H1 (cell line): Measurements from ENCODE around the gene RGPD6. TPM values are rescaled to one million over a fixed set of nuclear protein-coding genes. Genes with fewer than 3 reads are reported as not detected.
"Not testable (repeated sequence)": the region's sequence is repeated elsewhere in the genome, so short reads cannot be mapped to it uniquely, and the experiment has no call there.

Experiments used
- CTCF ChIA-PET: fragments of 300-600 bp; sonication (Branson Sonifier 250); formaldehyde crosslinking; loops from one replicate; lab custom pipeline; 2021; ENCODE audit not compliant: partially characterized antibody; lab: Charles Lee
- POLR2A ChIA-PET: fragments of 300-600 bp; sonication (Branson Sonifier 250); formaldehyde crosslinking; loops from one replicate; lab custom pipeline; 2021; ENCODE audit warnings: inconsistent platforms; ENCODE audit not compliant: partially characterized antibody; lab: Charles Lee
- DNase-seq, 2 experiments: peaks; one replicate each; pipeline versions ENCODE4 v3.0.0 to v3.0.0-alpha.2; 2010 to 2022; ENCODE audit warnings: low spot score in 2 of 2, low read depth in 1 of 2, mixed read lengths in 1 of 2
- FAIRE-seq: peaks from 2 replicates; lab custom pipeline; 2011; peaks lifted over from hg19 to GRCh38; lab: Jason Lieb, UNC
- H2AFZ ChIP-seq: 2 replicates; pipeline ENCODE4 v1.8.1; 2012; ENCODE audit warnings: low read length, inconsistent platforms
- H2AK5ac ChIP-seq: 2 replicates; pipeline ENCODE4 v1.6.1; 2013; ENCODE audit warnings: low read depth, low read length
- H2BK120ac ChIP-seq: replicated peaks from 2 replicates; pipeline ENCODE3; 2013; ENCODE audit warnings: low read depth, low read length, inconsistent platforms
- H2BK12ac ChIP-seq: 2 replicates; pipeline ENCODE4 v1.6.1; 2013; ENCODE audit warnings: low read depth, low read length
- H2BK15ac ChIP-seq: 2 replicates; pipeline ENCODE4 v1.6.1; 2013; ENCODE audit warnings: low read length
- H2BK20ac ChIP-seq: 2 replicates; pipeline ENCODE4 v1.6.1; 2013; ENCODE audit warnings: low read length
- H2BK5ac ChIP-seq: 2 replicates; pipeline ENCODE4 v1.6.1; 2013; ENCODE audit warnings: low read depth, low read length
- H3K14ac ChIP-seq: 2 replicates; pipeline ENCODE4 v1.6.1; 2013; ENCODE audit warnings: inconsistent platforms; ENCODE audit not compliant: insufficient read length
- H3K18ac ChIP-seq: 2 replicates; pipeline ENCODE4 v1.6.1; 2013; ENCODE audit warnings: low read length; ENCODE audit errors: extremely low read depth
- H3K23ac ChIP-seq: 2 replicates; pipeline ENCODE4 v1.6.1; 2013; ENCODE audit warnings: inconsistent platforms; ENCODE audit not compliant: insufficient read length
- H3K23me2 ChIP-seq: 2 replicates; pipeline ENCODE4 v1.6.1; 2013; ENCODE audit warnings: low read depth, low read length
- H3K27ac ChIP-seq: 2 replicates; pipeline ENCODE4 v1.6.1; 2011; ENCODE audit warnings: low read depth, low read length, inconsistent platforms
- H3K27me3 ChIP-seq, 4 experiments: replicated peaks in 1 of 4; 1 replicate in 1 of 4; 2 replicates in 3 of 4; pipeline versions ENCODE4 v1.6.1 to v1.8.1; 2011 to 2013; ENCODE audit warnings: low read length in 3 of 4, mild to moderate bottlenecking in 3 of 4, inconsistent platforms in 2 of 4, mixed read lengths in 2 of 4, moderate library complexity in 1 of 4; ENCODE audit not compliant: control insufficient read depth in 3 of 4, insufficient read depth in 3 of 4; ENCODE audit errors: extremely low read depth in 1 of 4
- H3K36me3 ChIP-seq, 4 experiments: 2 replicates each; pipeline versions ENCODE4 v1.6.1 to v1.8.1; 2011 to 2013; ENCODE audit warnings: mild to moderate bottlenecking in 4 of 4, low read length in 3 of 4, moderate library complexity in 2 of 4, control low read depth in 1 of 4, inconsistent platforms in 1 of 4; ENCODE audit not compliant: insufficient read depth in 4 of 4, control insufficient read depth in 2 of 4
- H3K4ac ChIP-seq: replicated peaks from 2 replicates; pipeline ENCODE3; 2013; ENCODE audit warnings: low read length, low read depth, mixed read lengths, inconsistent platforms; ENCODE audit not compliant: insufficient read length
- H3K4me1 ChIP-seq, 4 experiments: replicated peaks in 1 of 4; 1 replicate in 1 of 4; 2 replicates in 3 of 4; pipeline versions ENCODE4 v1.6.1 to v1.8.1; 2011 to 2013; ENCODE audit warnings: low read length in 3 of 4, inconsistent platforms in 2 of 4, mixed read lengths in 1 of 4; ENCODE audit not compliant: insufficient read depth in 4 of 4, control insufficient read depth in 3 of 4
- H3K4me2 ChIP-seq, 2 experiments: 2 replicates each; pipeline versions ENCODE4 v1.6.1 to v1.8.1; 2011 to 2013; ENCODE audit warnings: low read depth in 2 of 2, low read length in 2 of 2, control low read depth in 1 of 2, inconsistent platforms in 1 of 2, mild to moderate bottlenecking in 1 of 2; ENCODE audit not compliant: insufficient read depth in 1 of 2
- H3K4me3 ChIP-seq, 4 experiments: fragments of 200-600, 300-600 bp in 1 of 4; sonication (generic), shearing (Covaris generic), sonication (Bioruptor Twin) in 1 of 4; 2 replicates each; pipeline versions ENCODE4 v1.5.1 to v1.8.1; 2011 to 2016; ENCODE audit warnings: low read length in 4 of 4, low read depth in 3 of 4, control low read depth in 2 of 4, inconsistent platforms in 2 of 4, mild to moderate bottlenecking in 2 of 4, mixed read lengths in 1 of 4, moderate library complexity in 1 of 4; ENCODE audit not compliant: insufficient read depth in 2 of 4; ENCODE audit errors: extremely low read depth in 1 of 4
- H3K56ac ChIP-seq: replicated peaks from 2 replicates; pipeline ENCODE3; 2013; ENCODE audit warnings: low read depth, mild to moderate bottlenecking, mixed read lengths, low read length, inconsistent platforms; ENCODE audit not compliant: insufficient read length
- H3K79me1 ChIP-seq: 2 replicates; pipeline ENCODE4 v1.6.1; 2013; ENCODE audit warnings: low read depth, low read length, control low read depth
- H3K79me2 ChIP-seq, 2 experiments: 2 replicates each; pipeline versions ENCODE4 v1.6.1 to v1.8.1; 2012 to 2013; ENCODE audit warnings: low read length in 2 of 2, mild to moderate bottlenecking in 2 of 2, inconsistent platforms in 1 of 2; ENCODE audit not compliant: insufficient read depth in 2 of 2, control insufficient read depth in 1 of 2
- H3K9ac ChIP-seq, 4 experiments: replicated peaks in 1 of 4; 1 replicate in 1 of 4; 2 replicates in 3 of 4; pipeline versions ENCODE4 v1.6.1 to v1.8.1; 2011 to 2013; ENCODE audit warnings: low read depth in 3 of 4, low read length in 3 of 4, control low read depth in 2 of 4, mild to moderate bottlenecking in 2 of 4, moderate library complexity in 2 of 4, inconsistent platforms in 1 of 4; ENCODE audit errors: extremely low read depth in 1 of 4
- H3K9me3 ChIP-seq, 2 experiments: 2 replicates each; pipeline versions ENCODE4 v1.6.1 to v1.8.1; 2012 to 2013; ENCODE audit warnings: mild to moderate bottlenecking in 2 of 2, moderate library complexity in 2 of 2, control low read depth in 1 of 2, inconsistent platforms in 1 of 2, low read depth in 1 of 2, low read length in 1 of 2, mixed read lengths in 1 of 2; ENCODE audit not compliant: insufficient read depth in 2 of 2
- H4K20me1 ChIP-seq, 2 experiments: replicated peaks in 1 of 2; 2 replicates each; pipeline versions ENCODE3 to v1.8.1; 2011 to 2013; ENCODE audit warnings: inconsistent platforms in 2 of 2, low read length in 2 of 2, mild to moderate bottlenecking in 1 of 2; ENCODE audit not compliant: insufficient read depth in 2 of 2, control insufficient read depth in 1 of 2
- H4K5ac ChIP-seq: 2 replicates; pipeline ENCODE4 v1.6.1; 2013; ENCODE audit warnings: low read length, low read depth, mixed read lengths, inconsistent platforms; ENCODE audit not compliant: insufficient read length
- H4K8ac ChIP-seq: 2 replicates; pipeline ENCODE4 v1.8.0; 2013; ENCODE audit warnings: mild to moderate bottlenecking, moderate library complexity, low read length, inconsistent platforms; ENCODE audit not compliant: insufficient read depth; ENCODE audit errors: extremely low read depth
- H4K91ac ChIP-seq: replicated peaks from 2 replicates; pipeline ENCODE3; 2013; ENCODE audit warnings: low read length, mixed read lengths, inconsistent platforms; ENCODE audit not compliant: insufficient read length
- WGBS, 2 experiments: shearing (Covaris generic) in 1 of 2; methylation state at CpG; one replicate each; pipeline versions ENCODE4 v1.1.6 to v1.1.7; 2013 to 2015; ENCODE audit warnings: low lambda C conversion rate in 2 of 2, mixed read lengths in 2 of 2, inconsistent platforms in 1 of 2, low coverage in 1 of 2, missing lambda C conversion rate in 1 of 2; ENCODE audit not compliant: insufficient replicate concordance in 2 of 2, insufficient coverage in 1 of 2, insufficient read length in 1 of 2; ENCODE audit errors: extremely low coverage in 1 of 2, missing lambda C conversion rate in 1 of 2; 5-methylcytosine and 5-hydroxymethylcytosine counted together
- polyA plus RNA-seq, 7 experiments: library from polyadenylated mRNA; depleted of rRNA in 3 of 7; stranded (reverse) in 5 of 7; unstranded in 2 of 7; fragments of >200 nt in 5 of 7; fragments of 200-250 nt in 2 of 7; gene quantifications; 1 replicate in 5 of 7; 2 replicates in 1 of 7; 4 replicates in 1 of 7; pipeline versions ENCODE4 v1.2.1 to v1.2.3, GENCODE V29; 2011 to 2013; ENCODE audit warnings: missing spikeins in 2 of 7, mixed read lengths in 2 of 7
- total RNA-seq: library from RNA; stranded (reverse); fragmentation: NEBNext Ultra II Directional; extraction: Animal tissue kit (Norgen Biotek cat#: 25700); gene quantifications from 2 replicates; pipeline ENCODE4 v1.2.1, GENCODE V29; 2021

RGPD6 gene
- total and polyA plus RNA-seq, 2 of the 8 experiments (the other 6 are each of a cell fraction or from before 2014, with no cell fraction given) = 4.9 to 15.0 TPM

DNA sequence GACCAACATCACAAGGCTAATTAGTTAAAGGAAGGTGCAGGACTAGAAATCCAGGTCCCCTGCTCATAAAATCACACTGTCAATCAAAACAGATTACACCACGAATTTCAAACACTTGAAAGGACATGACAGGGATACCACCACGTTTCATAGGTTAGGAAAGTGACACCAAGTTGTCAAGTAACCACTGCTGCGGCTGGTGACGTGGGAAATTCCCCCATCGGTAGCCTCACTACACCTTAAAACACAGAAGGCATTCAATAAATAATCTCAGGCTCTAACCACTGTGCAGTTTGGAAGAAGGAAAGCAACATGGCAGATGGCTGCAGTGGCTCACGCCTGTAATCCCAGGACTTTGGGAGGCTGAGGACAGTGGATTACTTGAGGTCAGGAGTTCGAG lies 108.1 kb downstream of the RGPD6 start:
- H2BK15ac ChIP-seq, H3K9ac ChIP-seq, H3K18ac ChIP-seq, H3K56ac ChIP-seq, H4K20me1 ChIP-seq, H3K4me1 ChIP-seq, H3K4ac ChIP-seq, H3K79me2 ChIP-seq, POLR2A ChIA-PET, CTCF ChIA-PET, H4K8ac ChIP-seq, H3K4me3 ChIP-seq, H3K23ac ChIP-seq, H2BK5ac ChIP-seq, H3K23me2 ChIP-seq, H2AFZ ChIP-seq, H4K5ac ChIP-seq, H2BK120ac ChIP-seq, H3K9me3 ChIP-seq, H3K36me3 ChIP-seq, H2AK5ac ChIP-seq, H4K91ac ChIP-seq, DNase-seq, H2BK20ac ChIP-seq, H2BK12ac ChIP-seq, H3K4me2 ChIP-seq, H3K79me1 ChIP-seq, H3K14ac ChIP-seq, FAIRE-seq, H3K27ac ChIP-seq, H3K27me3 ChIP-seq: not testable (repeated sequence)
- WGBS, 2 experiments = no CpG with 5 or more reads among the region's 7 CpGs

DNA sequence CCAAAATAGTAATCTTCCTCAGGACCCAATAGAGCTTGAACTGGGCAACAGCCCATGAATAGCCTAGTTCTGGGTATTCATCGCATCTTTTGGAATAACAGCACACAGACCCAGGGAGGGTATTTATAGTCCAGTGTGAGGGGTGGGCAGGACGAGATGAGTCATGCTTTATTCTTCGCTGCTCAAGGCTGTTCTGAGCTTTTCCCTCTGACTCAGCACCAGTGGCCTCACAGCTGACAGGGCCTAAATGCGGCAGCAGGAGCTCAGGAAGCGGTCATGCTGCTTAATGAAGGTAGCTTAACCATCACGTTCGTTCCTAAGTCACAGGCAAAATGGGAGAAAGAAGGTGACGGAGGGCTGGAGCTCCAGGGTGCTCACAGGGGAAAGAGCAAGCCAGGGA lies 111.7 kb downstream of the RGPD6 start:
- H3K14ac ChIP-seq, H4K5ac ChIP-seq, H4K20me1 ChIP-seq, CTCF ChIA-PET, H3K36me3 ChIP-seq, H3K79me1 ChIP-seq, H3K23me2 ChIP-seq, H3K9me3 ChIP-seq, H2BK20ac ChIP-seq, H3K27ac ChIP-seq, H4K91ac ChIP-seq, H3K18ac ChIP-seq, H3K4me3 ChIP-seq, H3K79me2 ChIP-seq, H3K9ac ChIP-seq, H3K4me1 ChIP-seq, POLR2A ChIA-PET, H3K23ac ChIP-seq, H2AFZ ChIP-seq, H2AK5ac ChIP-seq, DNase-seq, H3K4me2 ChIP-seq, H3K4ac ChIP-seq, H2BK120ac ChIP-seq, H2BK12ac ChIP-seq, H4K8ac ChIP-seq, H2BK5ac ChIP-seq, H3K56ac ChIP-seq, H3K27me3 ChIP-seq, H2BK15ac ChIP-seq, FAIRE-seq: not testable (repeated sequence)
- WGBS, 2 experiments = no CpG with 5 or more reads among the region's 8 CpGs
